HG03097 (cell line): ENCODE data around the gene FAM163B.
"Not testable (repeated sequence)": the region's sequence is repeated elsewhere in the genome, so short reads cannot be mapped to it uniquely, and the experiment has no call there.

Source experiments
- ATAC-seq: cut with Tn5 transposase; IDR thresholded peaks from one replicate; pipeline ENCODE4 v1.9.1; 2021; ENCODE audit not compliant: unreplicated experiment, low FRiP score

FAM163B gene

DNA sequence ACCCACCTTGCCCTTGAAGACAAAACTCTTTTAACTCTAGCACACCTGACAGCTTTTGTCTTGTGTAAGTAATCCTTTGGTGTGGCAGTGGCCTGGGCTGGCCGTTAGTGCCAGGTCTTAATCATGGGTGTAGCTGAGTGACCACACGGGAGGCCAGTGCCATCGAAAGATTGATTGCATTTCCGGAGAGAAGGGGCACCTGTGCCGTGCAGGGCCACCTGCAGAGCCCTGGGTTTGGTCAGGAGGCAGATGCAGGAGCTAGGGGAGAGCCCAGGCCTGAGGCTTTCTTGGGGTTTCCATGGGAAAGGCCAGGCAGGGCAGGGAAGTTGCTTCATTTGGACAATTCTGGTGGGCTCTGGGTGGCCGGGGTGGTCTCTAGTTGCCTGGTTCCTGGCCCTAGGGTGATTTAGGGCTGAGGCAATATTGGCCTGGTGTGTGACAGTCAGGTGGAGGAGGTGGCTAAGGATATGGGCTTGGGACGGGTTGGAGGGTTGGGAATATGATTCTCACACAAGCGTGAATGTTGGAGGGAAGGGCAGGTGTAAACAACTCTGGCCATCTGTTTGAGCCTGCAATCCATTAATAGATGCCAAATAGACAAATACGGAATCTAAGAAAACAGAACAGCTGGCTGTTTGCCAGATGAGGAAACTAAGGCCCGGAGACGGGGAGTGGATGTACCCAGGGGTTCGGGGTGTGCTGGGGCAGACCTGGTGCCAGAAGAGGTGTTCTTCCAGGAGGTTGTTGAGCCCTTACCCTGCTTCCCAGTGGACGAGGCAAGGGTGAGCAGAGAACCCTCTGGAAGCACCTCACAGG lies 31.6 kb upstream of the FAM163B start:
- ATAC-seq: no peak

DNA sequence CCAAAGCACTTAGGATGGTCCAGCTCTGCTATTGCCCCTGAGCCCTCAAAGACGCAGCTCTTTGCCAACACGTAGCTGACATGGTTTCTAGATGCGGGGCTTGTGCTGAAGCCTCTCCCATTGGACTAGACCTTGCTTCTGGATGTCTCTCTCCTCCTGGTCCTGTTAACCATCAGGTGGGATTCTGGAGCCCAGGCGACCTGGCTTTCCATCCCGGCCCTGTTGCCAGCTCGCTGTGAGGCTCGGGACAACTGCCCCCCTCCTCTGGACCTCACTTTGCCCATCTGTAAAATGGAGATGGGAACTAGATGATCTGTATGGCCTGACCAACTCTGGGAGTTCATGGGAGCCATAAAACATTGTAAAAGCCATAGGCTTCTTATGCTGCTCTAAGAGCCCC lies 31.0 kb upstream of the FAM163B start:
- ATAC-seq: no peak

GRCh38 chr9:133639613-133640012 lies 30.4 kb upstream of the FAM163B start:
- ATAC-seq: no peak

DNA sequence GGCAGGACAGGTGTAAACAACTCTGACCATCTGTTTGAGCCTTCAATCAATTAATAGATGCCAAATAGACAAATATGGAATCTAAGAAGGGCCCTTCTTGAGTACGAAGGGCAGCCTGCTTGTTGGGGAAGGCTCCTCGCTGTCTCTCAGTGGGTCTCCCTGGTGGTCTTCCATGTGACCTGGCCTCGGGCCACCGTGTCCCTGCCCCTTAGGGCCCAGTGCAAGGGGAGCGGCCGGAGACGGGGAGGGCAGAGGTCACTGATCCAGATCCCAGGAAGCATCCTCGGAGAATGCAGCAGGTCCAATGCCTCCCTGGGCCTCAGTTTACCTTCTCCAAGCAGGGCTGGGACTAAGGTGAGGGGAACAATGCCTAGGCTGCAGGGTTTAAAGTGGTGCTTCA lies 29.5 kb upstream of the FAM163B start:
- ATAC-seq: no peak

- no peak for ATAC-seq
These were observed 28.9 kb upstream of the FAM163B start for GRCh38 chr9:133638076-133638475.

DNA sequence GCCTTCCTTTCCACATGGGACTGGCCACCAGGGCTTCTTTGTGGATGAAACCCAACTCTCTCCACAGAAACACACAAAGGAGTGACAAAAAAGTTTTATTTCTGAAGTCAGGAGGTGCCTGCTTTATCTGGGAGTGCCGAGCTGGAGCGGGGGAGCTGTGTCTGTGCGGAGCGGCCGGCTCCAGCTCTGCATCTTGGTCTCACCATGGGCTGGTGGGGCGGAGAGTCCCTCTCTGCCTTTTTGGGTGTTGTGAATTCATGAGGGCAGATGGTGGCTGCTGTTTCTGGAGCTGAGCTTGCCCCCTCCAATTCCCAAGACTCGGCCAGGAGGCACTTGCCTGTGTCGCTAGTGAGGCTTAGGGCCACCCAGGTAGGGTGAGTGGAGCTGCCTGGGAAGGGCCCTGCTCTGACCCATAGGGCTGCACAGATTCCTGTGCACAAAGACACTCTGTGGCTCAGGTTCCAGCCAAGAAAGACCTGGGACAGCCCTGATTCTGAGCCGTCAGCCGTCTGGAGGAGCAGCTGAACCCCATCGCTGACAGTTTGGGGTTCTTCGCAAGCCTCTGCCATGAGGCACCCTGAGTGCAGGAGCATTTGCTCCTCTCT lies 28.4 kb upstream of the FAM163B start:
- no peak for ATAC-seq

DNA sequence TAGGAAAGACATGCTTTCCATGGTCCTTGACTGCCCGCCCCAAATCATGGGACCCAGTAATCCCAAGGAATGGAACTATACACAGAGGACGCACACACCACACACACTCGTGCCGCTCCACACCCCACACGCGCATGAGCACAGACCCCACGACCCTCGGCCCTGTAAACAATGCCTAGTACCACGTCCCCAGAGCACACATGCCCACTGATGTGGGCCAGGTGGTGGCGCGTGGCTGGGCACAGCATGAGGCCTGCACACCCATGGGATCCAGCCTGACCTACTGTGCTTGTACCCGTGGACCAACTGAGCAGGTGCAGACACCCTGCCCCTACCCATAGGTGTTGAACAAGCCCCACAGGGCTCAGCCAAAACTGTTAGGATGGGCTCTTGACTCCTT lies 27.7 kb upstream of the FAM163B start:
- ATAC-seq: no peak

DNA sequence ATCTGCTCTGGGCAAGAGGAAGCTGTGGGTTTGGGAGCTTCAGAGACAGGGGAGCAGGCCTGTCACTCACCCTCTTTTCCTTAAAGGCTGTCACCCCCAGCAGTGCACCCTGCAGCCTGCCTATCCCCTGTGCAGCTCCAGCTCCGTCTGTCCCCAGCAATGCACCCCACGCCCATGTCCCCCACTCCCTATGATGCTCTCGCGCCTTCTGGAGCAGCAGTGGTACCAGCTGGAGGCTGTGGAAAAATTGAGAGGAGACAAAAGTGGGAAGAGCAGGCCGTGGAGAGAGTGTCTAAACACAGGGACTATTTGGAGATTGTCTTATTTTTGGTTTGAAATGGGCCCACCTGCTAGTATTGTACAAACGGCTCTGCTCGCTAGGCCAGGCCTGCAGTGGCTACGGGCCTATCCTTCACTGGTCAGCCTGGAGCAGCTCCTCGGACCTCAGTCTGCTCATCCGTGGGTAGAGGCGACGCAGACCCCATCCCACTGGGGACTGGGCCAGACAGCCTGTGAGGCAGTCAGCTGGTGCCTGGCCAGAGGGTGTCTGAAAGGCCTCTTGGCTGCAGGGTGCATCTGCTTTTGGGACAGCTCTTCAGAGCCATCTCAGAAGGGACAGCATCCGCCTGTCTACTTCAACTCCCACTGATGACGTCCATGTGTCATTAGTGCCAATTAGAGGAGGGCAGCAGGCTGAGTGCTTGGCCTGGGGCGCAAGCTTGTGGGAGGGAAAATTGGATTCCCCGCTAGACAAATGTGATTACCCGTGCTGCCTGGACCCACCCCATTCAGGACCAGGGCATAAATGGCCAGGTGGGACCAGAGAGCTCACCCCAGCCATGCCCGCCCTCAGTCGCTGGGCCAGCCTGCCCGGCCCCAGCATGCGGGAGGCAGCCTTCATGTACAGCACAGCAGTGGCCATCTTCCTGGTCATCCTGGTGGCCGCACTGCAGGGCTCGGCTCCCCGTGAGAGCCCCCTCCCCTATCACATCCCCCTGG lies 26.6 kb upstream of the FAM163B start, which contains the start of gene DBH:
Gene DBH (plus strand): TSS at position 831 of the 999 bp plus-strand sequence. CDS start 9 bp downstream, at position 840.
- ATAC-seq: no peak

DNA sequence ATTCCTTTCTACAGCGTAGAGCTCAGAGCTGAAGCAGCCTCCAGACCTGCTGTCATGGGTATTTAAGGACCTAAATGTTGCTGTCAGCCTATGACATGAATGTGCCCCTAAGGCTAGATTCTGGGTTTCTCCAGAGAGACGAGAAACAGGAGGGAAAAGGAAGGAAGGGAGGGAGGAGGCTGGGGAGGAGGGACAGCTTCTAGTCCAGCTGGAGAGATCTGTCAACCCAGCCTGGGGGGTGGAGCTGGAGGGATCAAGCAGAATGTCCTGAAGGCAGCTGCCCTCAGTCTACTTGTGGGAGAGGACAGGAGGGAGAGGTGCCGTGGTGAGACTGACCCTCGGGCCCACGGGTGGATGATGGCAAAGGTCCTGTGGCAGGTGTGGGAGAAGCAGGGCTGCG lies 25.9 kb upstream of the FAM163B start:
- ATAC-seq: no peak

DNA sequence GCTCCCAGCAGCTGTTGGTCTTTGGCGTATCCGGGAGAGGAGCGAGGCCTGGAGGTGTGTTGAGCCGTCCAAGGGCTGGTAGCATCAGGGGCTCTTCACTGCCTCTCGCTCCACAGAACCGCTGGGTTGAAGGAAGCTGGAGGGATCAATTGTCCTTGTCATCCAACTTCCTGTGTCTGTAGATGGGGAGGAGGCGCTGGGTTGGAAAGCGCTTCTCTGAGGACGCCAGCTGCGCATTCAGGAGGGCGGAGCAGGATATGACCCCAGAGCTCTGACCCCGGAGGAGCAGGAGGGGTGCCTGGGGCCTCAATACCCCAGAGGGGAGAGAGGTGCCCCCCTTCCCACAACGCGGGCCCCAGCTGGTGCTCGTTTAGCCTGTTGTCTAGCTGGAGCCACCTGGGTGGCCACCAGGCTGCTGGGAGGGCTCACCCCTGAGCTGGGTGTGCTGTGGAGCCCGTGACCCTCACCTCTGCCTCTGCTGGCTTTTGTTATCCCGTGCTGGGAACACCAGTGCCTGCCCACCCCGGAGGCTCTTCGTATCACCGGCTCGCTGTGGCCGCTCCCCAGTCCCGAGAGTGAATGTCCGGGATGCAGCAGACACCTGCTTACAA lies 25.0 kb upstream of the FAM163B start:
- ATAC-seq: no peak

- ATAC-seq: no peak
These were observed 24.5 kb upstream of the FAM163B start for GRCh38 chr9:133633681-133634080.

- no peak for ATAC-seq
These were observed 23.9 kb upstream of the FAM163B start for GRCh38 chr9:133632806-133633680.

DNA sequence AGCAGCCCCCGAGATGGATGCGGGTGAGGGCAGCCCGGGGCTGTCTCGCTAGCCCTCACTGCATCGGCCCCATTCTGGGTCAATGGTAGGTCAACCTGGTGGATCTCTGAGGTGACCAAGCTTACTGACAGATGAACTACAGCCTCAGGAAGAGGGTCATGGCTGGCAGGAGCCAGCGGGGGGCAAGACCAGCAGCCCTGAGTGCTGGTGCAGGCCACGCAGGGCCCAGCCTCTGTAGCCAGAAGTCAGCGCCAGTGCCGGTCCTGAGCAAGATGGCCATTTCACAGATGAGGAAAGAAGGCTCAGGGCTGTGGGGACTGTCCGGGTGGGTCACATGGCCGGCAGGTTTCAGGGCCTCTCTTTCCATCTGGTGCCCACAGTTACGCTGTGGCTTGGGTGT lies 21.9 kb upstream of the FAM163B start:
- no peak for ATAC-seq

DNA sequence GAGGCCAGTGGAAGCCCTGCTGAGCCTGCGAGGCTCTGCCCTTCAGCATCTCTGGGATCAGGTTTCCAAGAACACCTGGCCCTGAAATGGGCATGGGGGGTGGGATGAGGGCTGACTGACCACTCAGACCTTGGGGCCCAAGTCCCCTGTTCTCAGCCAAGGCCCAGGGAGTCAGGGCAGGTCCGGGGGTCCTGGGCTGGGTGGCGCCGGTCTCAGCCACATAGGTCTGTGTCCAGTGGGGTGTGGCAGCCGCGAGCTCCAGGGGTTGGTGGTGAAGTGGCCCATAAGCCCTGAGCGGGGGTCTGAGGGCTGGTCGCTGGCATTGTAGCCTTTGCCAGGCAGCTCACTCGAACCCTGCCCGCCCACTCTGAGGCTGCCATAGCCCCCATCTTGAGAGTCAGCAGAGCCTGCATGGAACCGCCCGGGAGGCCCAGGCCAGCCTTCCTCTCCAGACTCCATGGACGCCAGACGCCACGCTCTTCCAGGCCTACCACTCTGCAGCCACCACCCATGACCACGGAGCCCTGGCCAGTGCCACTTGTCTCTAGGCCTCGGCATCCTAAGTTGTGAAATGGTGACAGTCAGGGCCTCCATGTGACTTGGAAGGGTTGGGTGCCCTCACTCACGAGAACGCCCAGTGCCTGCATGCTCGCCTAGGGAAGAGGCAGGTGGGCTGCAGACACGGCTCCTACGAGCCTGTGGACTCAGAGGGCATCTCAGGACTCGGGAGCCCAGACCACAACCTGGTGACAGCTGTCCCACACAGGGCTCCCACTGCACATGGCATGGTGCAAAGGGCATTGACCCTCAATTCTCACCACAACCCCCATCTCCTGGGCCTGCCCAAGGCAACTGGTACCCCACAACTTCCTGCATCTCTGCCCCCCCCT lies 20.3 kb upstream of the FAM163B start:
- no peak for ATAC-seq

- ATAC-seq: no peak
These were observed 19.6 kb upstream of the FAM163B start for GRCh38 chr9:133628766-133629165.

DNA sequence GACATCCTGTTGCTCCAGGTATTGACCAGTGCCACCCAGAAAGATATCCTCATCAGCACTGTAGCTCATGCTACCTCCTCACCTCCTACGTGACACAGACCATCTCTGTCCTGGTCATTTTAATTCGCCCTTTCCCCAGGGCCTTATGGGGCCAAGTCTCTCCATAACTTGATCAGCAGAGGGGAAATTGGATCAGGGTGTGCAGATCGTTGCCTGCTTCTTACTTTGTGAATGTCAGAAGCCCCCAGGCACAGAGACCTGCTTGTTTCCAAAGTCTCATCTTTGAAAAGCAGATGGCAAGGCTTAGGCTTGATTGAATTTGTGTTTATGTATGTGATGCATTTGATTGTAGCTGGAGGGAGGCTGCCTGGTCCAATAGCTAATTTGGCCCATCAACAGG lies 18.2 kb upstream of the FAM163B start:
- no peak for ATAC-seq

GRCh38 chr9:133626008-133626407 lies 16.8 kb upstream of the FAM163B start:
- not testable (repeated sequence) for ATAC-seq

- no peak for ATAC-seq
These were observed 13.4 kb upstream of the FAM163B start for GRCh38 chr9:133622555-133622954.
